Activated gamma-delta T cell treated with Interleukin-2 at 50 U/mL for 16 hours (primary cell): ENCODE measurements around the gene SDCCAG8.
"Not testable (repeated sequence)": the region's sequence is repeated elsewhere in the genome, so short reads cannot be mapped to it uniquely, and the experiment has no call there.

Experiments
- DNase-seq: peaks from one replicate; pipeline ENCODE4 v3.0.0-alpha.2; 2020

SDCCAG8 gene

DNA sequence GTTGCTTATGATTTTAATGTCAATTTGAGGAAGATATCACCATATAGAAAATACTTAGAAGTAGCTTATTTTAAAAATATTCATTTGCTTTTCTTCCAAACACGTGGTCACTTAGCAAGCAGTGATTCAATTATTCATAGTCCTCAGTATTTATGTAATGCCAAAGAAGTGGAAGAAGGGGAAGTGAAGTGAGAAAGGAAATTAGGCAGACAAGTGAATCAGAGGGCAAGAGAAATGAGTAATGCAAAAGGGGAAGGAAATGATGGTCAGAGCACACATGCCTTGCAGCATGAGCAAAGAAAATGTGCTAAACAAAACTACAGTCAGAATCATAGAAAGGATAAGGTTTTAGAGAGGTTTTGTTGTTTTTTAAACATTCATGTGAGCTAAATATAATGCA lies 31.8 kb downstream of the SDCCAG8 start:
- DNase-seq = no peak

DNA sequence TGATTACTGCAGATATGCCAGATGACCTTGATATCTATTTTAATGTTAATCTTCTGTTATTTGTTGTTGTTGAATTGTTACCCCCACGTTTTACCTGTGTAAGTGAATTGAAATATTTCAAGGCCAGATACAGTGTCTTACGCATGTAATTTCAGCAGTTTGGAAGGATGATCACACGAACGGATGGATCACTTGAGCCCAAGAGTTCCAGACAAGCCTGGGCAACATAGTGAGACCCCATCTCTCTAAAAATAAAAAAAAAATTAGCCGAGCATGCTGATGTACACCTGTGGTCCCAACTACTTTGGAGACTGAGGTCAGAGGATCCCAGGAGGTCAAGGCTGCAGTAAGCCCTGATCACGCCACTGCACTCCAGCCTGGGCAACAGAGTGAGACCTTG lies 32.2 kb downstream of the SDCCAG8 start:
- no peak for DNase-seq

DNA sequence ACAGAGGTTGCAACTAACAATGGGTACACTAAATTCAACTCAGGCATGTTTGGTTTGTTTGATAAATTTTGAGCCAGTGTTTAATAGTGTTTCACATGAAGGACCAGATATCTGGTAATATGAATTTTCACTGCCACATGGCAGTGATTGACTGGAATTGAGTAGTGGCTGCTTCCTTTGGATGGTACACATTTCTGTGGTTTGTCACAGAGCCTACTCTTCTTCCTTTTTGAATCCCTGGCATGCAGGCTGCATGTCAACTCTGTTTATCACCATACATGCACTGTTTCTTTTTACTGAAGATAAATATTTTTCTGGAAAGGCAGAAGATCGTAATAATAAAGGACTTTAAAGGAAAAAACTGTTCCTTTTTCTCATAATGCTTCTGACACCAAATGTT lies 35.5 kb downstream of the SDCCAG8 start:
- DNase-seq = no peak

DNA sequence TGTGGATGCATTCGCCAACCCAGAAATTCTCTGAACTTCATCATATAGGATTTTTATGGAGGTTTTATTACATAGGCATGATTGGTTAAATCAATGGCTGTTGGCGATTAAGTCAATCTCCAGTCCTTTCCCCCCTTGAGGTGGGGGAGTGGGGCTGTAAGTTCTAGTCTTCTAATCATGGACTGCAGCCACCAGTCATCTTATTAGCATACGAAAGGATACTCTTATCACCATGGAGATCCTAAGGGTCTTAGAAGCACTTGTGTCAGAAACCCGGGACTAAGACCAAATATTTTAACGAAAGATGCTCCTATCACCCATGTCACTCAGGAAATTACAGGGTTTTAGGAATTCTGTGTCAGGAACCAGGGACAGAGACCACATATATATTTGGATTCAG lies 36.3 kb downstream of the SDCCAG8 start:
- no peak for DNase-seq

DNA sequence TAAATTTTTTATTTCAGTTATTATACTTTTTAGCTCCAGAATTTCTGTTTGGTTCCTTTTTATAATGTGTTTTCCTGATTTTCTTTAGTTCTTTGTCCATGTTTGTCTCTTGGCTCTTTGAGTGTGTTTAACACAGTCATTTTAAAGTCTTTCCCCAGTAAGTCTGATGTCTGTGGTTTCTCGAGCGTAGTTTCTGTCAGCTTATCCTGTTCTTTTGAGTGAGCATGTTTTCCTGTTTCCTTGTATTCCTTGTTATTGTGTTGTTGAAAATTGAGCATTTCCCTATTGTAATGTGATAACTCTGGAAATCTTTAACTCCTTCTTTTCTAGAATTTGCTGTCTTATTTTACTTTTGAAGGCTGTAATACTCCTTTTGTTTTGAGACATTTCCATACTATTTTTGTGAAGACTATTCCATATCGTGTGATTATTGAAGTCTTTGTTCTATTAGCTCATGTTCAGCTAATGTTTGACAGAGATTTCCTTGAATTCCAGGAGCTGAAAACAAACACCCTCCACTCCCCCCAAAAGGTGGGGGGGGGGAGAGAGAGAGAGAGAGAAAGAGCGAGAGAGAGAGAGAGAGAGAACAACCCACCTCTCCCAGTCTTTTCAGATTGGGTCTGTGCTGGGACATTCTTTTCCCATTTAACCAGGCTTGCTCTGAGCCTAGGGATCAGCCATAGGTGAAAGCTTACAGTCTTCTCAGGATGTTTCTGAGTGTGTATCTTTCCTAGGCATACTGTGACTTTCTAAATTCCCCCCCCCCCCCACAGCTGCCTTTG lies 38.3 kb downstream of the SDCCAG8 start:
- DNase-seq = no peak

DNA sequence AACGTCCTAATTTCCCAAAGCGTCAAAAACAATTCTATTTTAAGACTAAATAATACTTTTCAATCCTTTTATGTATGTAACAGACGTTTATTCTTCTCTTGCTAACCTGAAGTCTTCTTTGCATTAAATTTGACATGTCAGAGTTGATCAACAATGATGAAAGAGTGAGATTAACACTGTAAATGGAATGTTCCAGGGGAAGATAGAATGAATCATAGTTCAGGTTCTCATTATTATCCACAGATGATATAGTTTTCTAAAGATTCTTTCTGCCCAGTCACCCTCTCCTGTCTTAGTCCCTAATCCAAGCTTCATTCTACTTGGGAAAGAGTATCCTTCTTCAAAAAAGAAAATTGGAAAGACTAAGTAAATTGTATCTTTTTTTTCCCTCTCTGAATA lies 38.9 kb downstream of the SDCCAG8 start:
- no peak for DNase-seq

DNA sequence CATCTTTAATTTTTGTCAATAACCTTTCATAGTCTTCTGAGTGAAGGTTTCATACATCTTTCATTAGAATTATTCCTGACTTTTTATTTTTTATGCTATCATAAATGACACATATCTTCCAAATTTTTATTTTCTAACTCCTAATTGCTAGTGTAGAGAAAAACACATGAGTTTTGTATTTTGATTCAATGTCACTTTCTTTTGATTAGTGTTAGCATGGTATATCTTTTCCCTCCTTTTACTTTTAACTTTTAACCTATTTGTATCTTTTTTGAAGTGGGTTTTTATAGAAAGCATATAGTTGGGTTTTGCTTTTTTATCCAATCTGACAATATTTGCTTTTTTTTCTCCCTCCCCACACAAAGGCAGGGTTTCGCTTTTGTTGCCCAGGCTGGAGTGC lies 43.2 kb downstream of the SDCCAG8 start:
- no peak for DNase-seq

DNA sequence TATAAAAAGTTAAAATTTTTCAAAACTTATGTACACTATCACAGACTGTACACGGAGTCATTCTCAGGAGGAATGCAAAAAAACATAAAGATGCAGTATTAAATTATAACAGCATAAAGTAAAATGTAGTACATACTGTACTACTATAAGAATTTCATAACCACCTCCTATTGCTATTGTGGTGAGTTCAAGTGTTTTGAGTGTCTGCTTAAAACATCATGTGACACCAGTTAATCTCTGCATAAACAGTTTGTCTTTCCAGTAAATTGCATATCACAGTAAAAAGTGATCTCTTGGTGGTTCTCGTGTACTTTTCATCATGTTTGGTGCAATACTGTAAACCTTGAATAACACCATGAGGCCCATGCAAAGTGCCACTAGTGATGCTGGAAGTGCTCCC lies 45.2 kb downstream of the SDCCAG8 start:
- DNase-seq = no peak

DNA sequence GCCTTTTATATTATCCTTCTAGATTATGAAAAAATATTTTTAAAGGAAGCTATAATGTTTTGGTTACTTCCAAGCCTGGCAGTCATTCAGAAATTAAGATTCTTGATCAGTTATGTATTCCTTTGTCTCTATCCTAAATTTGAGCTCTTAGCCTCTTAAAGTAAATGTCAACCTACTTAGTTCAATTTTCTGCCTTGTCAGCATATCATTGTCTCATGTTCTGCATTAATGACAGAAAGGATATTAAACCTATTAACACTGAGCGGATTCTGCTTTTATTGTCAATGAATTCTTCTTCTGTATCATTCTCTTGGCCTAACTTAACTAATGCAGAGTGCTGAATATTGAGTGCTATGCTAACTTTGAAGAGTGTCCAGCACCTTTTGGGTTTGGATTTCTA lies 56.0 kb downstream of the SDCCAG8 start:
- DNase-seq = no peak

DNA sequence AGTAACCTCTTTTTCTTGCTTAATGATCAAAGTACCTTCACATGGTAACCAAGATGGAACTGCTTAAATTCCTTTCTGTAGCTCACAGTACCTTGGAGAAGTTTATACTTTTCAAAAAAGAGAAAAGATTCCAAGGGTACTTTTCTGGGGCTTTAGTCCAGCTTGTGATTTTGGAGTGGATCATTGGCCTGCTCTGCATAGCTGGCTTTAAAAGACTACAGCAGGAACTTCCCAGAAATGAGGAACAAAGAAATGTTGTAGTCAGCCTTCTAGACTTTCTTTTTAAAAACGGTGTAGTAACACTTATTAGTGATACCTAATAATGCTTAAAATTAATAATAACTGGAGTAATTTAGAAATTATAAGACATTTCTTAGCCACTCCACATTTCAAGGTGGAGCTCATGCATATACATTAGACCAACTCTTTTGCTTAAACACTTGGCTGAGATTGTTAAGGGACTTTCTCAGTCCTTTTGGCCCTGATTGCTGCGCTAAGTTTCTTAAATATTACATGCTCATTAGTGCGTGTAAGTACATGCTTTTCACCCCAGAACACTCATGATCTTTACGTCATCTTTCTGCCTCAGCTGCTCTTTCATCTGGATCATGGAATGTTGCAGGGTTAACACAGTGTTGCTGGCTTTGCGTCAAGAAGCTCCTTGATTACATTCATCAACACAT lies 57.3 kb downstream of the SDCCAG8 start:
- DNase-seq = no peak

DNA sequence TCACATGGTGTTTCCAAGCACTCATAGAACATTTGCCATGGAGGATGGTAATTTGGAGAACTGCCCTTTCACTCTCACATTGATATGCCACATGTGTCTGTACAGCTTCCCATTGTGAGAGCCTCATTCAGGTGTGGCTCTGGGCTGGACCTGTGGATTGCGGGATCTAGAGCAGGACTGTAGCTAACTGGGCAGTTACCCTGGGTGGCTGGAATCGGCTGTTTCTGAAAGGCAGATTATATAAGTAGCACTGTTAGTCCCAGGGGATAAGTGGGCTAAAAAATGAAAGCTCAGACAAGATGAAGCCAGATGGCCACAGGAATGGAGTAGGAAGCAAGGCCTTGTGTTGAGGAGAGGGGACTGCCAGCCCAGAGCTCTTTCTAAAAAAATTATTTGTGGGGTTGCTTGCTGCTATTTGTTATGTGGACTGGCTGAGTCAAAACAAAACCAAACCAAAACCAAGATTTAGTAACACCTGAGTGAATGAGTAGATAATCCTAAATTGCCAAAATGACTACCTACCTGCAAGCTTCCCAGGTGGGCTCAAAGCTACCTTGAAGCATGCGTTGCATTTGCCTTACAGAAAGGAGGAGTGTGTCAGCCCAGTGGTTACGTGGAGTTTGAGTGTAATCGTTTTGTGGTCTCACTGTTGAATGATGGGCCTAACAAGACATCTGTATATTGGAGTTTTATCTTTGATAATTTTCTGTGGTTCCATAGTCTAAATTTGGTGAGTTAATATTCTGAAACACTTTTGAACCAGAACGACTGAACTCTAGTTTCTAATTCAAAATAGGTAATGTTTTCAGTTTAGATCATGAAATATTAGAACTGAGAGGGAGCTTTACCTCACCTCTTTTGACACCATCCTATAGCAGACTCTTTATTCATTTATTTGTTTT lies 58.0 kb downstream of the SDCCAG8 start:
- no peak for DNase-seq

DNA sequence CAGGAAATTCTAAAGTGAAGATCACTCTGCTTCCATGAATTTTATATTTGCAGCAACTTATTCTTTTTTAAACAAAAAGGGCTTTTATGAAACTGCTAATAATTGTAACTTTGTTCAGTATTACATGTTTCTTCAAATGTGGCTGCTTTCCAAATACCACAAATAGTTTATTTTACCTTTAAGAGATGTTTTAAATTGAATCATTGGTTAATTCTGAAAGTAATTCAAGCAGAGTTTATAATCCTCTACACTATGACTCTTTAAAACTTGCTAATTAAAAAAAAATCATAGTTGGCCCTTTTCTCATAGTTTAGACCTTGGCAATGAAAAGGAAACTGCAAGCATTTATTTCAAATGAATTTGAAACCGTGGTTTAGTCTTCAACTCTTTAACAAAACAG lies 59.6 kb downstream of the SDCCAG8 start:
- DNase-seq = no peak

DNA sequence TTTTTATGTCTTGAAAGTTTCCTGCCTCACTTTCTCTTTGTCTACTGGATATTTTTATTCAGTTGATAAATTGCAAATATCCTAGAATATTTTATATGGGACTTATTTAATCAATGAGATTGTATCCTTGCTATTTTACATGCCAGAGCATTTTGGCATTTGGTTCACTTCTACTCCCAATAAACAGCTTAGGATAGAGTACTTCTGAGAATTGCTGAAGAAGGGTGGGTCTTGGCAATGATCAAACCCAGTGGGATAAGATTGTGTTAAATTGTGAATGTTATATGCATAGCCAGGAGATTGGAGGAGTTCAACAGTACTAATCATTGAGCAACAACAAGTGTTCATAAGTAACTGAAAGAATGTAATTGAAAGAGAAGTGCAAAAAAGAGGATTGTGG lies 60.1 kb downstream of the SDCCAG8 start:
- DNase-seq = no peak

DNA sequence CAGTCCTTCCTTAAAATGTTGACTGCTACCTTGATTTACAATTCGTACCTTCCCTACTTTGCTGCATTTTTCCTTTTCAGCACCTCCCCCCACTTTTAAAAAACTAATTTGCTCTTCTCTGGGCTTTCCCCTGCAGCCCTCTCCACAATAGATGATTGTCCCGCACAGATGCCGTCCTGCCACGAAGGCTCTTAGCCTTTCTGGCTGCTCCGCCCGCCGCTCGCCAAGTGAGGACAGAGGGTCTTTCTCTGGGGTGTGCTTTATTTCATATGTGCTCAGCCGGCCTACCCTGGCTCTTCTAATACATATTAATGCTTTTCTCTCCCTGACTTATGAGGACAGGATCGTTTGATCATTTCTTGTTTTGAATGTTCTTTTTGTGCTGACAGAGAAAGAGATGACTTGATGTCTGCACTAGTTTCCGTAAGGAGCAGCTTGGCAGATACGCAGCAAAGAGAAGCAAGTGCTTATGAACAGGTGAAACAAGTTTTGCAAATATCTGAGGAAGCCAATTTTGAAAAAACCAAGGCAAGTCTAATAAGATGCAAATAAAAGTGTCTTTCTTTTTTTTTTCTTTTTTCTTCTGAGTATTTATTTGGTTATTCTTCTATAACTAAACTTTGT lies 60.6 kb downstream of the SDCCAG8 start:
- no peak for DNase-seq

DNA sequence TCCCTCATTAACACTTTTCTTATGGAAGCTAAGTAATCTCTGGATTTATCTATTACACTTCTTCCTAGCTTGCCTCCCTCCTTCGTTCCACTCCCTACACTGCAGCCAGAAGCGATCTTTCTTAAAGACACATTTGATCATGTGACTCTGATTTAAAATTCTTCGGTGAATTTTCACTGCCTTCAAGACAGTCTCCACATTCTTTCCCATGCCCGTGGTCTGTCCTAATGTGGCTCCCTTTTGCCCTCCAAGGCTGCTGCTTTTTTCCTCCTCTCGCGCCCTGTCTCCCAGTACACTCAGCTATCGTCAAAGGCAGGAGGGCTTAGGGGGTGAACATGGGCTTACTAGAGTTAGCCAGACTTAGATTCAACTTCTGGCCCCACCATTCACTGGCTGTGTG lies 64.4 kb downstream of the SDCCAG8 start:
- DNase-seq = no peak

DNA sequence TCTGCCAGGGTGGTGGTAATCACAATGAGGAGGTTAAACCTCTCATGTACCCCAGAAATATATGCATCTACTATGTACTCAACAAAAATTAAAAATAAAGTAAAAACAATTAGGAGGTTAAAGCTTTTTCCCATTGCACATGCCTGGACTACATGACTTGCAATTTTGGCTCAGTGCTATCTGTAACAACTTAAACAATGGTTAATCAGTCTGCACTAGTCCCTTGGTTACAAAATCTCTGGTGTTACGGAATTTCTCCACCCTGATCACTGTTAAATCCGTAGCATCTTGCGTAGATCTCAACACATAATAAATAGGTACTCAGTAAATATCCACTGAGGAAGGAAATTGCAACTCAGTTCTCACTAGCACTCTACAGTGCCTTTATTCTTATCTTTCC lies 66.5 kb downstream of the SDCCAG8 start:
- DNase-seq = no peak

DNA sequence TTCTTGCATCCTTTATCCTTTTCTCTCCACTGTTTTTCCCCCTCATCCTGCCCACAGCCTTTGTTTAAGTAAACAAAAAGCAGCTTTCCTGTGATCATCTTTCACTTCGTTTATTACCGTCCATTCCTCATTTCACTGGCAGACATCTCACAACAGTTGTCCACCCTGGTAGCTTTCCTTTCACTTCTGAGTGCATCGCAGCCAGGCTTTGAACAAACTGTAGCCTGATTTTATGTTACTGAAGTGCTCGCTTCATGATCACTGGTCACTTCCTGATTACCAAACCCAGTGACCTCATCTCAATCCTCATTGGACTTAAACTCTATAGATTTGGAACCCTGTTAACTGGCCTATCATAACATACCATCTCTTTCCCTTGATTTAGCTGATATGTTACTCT lies 67.7 kb downstream of the SDCCAG8 start:
- no peak for DNase-seq

DNA sequence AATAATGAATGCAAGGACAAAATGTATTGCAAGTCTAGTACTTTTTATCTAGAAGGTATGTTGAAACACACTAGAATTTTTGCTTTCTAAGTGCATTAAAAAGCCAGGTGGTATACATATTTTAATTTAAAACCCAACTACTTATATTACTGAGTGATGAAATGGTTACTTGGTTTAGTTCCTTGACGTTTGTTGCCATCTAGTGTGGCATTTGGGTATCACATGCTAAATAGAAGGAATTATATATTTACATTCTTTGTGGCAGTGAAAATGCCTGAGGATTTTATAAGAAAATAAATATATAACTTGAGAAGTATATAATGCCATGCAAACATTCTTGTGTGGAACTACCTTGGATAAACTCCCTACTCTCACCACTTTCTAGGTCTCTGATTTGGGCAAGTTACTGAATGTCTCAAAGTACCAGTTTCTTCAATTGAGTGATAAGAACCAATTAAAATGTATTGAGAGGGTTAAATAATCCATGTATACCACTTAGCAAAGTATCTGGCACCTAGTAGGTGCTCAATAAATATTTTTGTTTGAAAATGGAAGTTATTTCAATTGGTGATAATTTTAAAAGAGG lies 69.6 kb downstream of the SDCCAG8 start:
- DNase-seq = peak; percentile 6

DNA sequence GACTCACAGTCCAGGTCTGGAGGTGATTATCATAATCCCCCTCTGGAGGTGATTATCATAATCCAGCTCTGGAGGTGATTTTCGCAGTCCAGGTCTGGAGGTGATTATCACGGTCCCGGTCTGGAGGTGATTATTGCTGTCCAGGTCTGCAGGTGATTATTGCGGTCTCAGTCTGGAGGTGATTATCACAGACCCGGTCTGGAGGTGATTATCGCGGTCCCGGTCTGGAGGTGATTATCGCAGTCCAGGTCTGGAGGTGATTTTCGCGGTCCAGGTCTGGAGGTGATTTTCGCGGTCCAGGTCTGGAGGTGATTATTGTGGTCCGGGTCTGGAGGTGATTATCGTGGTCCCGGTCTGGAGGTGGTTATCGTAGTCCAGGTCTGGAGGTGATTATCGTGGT lies 76.6 kb downstream of the SDCCAG8 start:
- no peak for DNase-seq

DNA sequence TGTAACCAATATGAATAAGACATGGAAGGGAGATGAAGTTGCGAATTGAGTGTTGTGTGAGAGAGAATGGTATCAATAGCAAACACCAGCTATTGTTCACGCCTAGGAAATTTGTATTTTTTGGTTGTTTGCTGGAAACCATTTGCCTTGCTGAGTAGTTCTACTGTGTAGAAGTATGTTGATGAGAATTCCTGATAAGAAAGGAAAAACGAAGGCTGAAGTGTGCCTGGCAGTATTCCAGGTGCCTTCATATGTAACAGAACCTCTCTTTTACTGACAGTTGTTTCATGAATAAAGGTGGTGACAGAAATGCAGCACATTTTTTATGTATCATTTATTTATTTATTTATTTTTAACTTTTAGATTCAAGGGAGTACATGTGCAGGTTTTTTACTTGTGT lies 79.5 kb downstream of the SDCCAG8 start:
- no peak for DNase-seq

DNA sequence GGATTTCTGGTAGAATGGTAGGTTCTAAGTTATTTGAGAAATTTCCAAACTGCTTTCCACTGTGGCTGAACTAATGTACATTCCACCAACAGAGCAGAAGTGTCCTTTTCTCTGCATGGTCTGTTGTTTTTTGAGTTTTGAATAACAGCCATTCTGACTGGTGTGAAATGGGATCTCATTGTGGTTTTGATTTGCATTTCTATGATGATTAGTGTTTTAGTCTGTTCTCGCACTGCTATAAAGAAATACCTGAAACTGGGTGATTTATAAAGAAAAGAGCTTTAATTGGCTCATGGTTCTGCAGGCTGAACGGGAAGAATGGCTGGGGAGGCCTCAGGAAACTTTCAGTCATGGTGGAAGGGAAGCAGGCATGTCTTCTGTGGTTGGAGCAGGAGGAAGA lies 80.3 kb downstream of the SDCCAG8 start:
- no peak for DNase-seq

DNA sequence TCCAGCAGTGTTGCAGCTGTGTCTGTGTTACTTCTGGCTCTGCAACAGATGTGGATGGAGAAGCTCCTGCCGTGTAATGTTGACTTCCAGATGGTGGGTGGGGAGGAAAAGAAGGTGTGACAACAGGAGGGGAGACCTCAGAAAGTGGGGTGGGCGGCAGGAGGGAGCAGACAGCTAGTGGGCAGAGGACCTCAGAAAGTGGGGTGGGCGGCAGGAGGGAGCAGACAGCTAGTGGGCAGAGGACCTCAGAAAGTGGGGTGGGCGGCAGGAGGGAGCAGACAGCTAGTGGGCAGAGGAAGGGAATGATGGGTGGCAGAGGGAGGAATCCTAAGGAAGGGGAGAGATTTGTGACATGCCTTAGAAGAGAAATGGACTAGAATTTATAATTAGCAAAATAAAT lies 83.0 kb downstream of the SDCCAG8 start:
- DNase-seq = not testable (repeated sequence)

DNA sequence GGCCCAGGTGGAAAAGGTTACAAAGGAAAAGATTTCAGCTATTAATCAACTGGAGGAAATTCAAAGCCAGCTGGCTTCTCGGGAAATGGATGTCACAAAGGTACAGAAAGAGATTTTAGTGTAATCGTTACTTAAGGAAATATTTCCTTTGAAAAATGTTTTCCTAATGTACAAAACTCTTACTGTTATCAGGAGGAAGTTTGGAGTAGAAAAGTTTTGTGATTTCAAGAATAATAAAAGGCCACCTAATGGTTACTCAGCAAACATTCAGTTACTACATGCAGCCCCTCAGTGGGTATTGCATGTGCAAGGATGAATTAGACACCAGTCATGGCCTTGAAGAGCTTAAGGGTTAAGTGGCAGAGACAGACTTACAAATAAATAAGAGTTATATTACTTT lies 85.2 kb downstream of the SDCCAG8 start:
- no peak for DNase-seq
